H1 (cell line): ENCODE data around the gene ARRDC2. TPM values are rescaled to one million over a fixed set of nuclear protein-coding genes. Genes with fewer than 3 reads are reported as not detected.

ENCODE experiments used
- CBX5 ChIP-seq: fragments of 300-800, 300-1000 bp; sonication (generic); IDR thresholded peaks from 2 replicates; pipeline ENCODE4 v1.7.1; 2016; ENCODE audit warnings: antibody characterized with exemption, low read length, low read depth
- TCF12 ChIP-seq: IDR thresholded peaks from 2 replicates; pipeline ENCODE4 v1.6.1; 2011; ENCODE audit warnings: low read depth, mild to moderate bottlenecking, low read length
- polyA plus RNA-seq, 7 experiments: library from polyadenylated mRNA; depleted of rRNA in 3 of 7; stranded (reverse) in 5 of 7; unstranded in 2 of 7; fragments of >200 nt in 5 of 7; fragments of 200-250 nt in 2 of 7; gene quantifications; 1 replicate in 5 of 7; 2 replicates in 1 of 7; 4 replicates in 1 of 7; pipeline versions ENCODE4 v1.2.1 to v1.2.3, GENCODE V29; 2011 to 2013; ENCODE audit warnings: missing spikeins in 2 of 7, mixed read lengths in 2 of 7
- total RNA-seq: library from RNA; stranded (reverse); fragmentation: NEBNext Ultra II Directional; extraction: Animal tissue kit (Norgen Biotek cat#: 25700); gene quantifications from 2 replicates; pipeline ENCODE4 v1.2.1, GENCODE V29; 2021
- TF ChIP-seq, protein P1 (sequence below), 3 experiments: IDR thresholded peaks; 1 replicate in 2 of 3; 2 replicates in 1 of 3; pipeline versions ENCODE4 v1.5.1 to v1.6.1; 2011; ENCODE audit warnings: low read length in 3 of 3, mild to moderate bottlenecking in 3 of 3, inconsistent platforms in 2 of 3, low read depth in 1 of 3, moderate library complexity in 1 of 3; ENCODE audit not compliant: insufficient read depth in 1 of 3; ENCODE audit errors: control extremely low read depth in 1 of 3
- TF ChIP-seq, protein P2 (sequence below): IDR thresholded peaks from 2 replicates; pipeline ENCODE4 v1.6.1; 2012; ENCODE audit warnings: inconsistent platforms

The ARRDC2 gene
- total and polyA plus RNA-seq, 2 of the 8 experiments (the other 6 are each of a cell fraction or from before 2014, with no cell fraction given): 5.4 to 6.9 TPM

DNA sequence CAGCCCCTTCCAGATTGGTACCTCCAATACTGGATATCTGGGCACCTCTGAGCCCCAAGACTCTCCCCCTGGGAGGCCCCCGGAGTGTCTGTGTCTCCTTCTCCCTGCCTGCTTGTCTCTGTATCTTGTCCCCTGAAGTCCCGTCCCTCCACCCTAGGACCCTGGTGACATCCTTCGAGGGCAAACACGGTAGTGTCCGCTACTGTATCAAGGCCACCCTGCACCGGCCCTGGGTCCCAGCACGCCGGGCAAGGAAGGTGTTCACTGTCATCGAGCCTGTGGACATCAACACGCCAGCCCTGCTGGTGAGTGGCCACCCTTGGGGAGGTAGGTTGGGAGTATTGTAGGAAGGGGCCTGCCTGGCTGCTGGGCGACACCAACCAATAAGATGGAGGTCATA, 844 bp downstream of the ARRDC2 start (continued):
- TF ChIP-seq, protein P1, sequence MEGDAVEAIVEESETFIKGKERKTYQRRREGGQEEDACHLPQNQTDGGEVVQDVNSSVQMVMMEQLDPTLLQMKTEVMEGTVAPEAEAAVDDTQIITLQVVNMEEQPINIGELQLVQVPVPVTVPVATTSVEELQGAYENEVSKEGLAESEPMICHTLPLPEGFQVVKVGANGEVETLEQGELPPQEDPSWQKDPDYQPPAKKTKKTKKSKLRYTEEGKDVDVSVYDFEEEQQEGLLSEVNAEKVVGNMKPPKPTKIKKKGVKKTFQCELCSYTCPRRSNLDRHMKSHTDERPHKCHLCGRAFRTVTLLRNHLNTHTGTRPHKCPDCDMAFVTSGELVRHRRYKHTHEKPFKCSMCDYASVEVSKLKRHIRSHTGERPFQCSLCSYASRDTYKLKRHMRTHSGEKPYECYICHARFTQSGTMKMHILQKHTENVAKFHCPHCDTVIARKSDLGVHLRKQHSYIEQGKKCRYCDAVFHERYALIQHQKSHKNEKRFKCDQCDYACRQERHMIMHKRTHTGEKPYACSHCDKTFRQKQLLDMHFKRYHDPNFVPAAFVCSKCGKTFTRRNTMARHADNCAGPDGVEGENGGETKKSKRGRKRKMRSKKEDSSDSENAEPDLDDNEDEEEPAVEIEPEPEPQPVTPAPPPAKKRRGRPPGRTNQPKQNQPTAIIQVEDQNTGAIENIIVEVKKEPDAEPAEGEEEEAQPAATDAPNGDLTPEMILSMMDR (IDR thresholded peaks at IDR 0.05; ENCODE audit: control extremely low read depth in 1 of 3, insufficient read depth in 1 of 3, low read depth in 1 of 3, low read length in 3 of 3): no peak
- TF ChIP-seq, protein P2, sequence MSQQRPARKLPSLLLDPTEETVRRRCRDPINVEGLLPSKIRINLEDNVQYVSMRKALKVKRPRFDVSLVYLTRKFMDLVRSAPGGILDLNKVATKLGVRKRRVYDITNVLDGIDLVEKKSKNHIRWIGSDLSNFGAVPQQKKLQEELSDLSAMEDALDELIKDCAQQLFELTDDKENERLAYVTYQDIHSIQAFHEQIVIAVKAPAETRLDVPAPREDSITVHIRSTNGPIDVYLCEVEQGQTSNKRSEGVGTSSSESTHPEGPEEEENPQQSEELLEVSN: no peak
- TF ChIP-seq CBX5 (no peak), TCF12 (no peak)
